HepG2 (cell line): ENCODE data around the gene CASP7. TPM values are rescaled to one million over a fixed set of nuclear protein-coding genes. Genes with fewer than 3 reads are reported as not detected.

Experiments used
- ATAC-seq: fragments of 200-7000 bp; cut with Tn5 transposase; 3 replicates; pipeline ENCODE4 v1.9.1; 2020; ENCODE audit warnings: mild to moderate bottlenecking, moderate library complexity
- BruUV-seq: library from RNA; stranded (reverse); fragments of 400-500 nt; replicated peaks from 2 replicates; lab custom pipeline; 2021; lab: Mats Ljungman, UMichigan
- CTCF ChIA-PET: fragments of 300-600 bp; formaldehyde crosslinking; extraction: SDS; loops from one replicate; lab custom pipeline; 2021; ENCODE audit warnings: low total read pairs, inconsistent platforms, low intra/inter-chr PET ratio; lab: Yijun Ruan, JAX
- POLR2A ChIA-PET: fragments of 350-600 bp; sonication (Branson Sonifier 250); formaldehyde crosslinking; loops from one replicate; lab custom pipeline; 2020; ENCODE audit warnings: antibody characterized with exemption, inconsistent platforms; lab: Yijun Ruan, JAX
- DNase-seq: peaks from one replicate; pipeline ENCODE4 v3.0.0-alpha.2; 2015; ENCODE audit warnings: low spot score
- FAIRE-seq: peaks from 3 replicates; lab custom pipeline; 2011; peaks lifted over from hg19 to GRCh38; lab: Jason Lieb, UNC
- H2AFZ ChIP-seq: one replicate; pipeline ENCODE4 v1.6.1; 2011; ENCODE audit warnings: low read length, inconsistent platforms
- H3K27ac ChIP-seq: fragments of 300-600 bp; 3 replicates; pipeline ENCODE4 v1.8.0; 2011; ENCODE audit warnings: mixed run types, mild to moderate bottlenecking, mixed read lengths, low read length, inconsistent platforms; ENCODE audit not compliant: insufficient read depth; ENCODE audit errors: extremely low read length
- H3K27me3 ChIP-seq, 2 experiments: fragments of 200-600 bp in 1 of 2; 2 replicates in 1 of 2; 3 replicates in 1 of 2; pipeline versions ENCODE4 v1.6.0 to v1.8.0; 2011; ENCODE audit warnings: low read length in 2 of 2, mild to moderate bottlenecking in 2 of 2, moderate library complexity in 2 of 2, inconsistent platforms in 1 of 2; ENCODE audit not compliant: insufficient read depth in 2 of 2, control insufficient read depth in 1 of 2
- H3K36me3 ChIP-seq, 2 experiments: fragments of 200-600 bp in 1 of 2; replicated peaks in 1 of 2; 2 replicates in 1 of 2; 3 replicates in 1 of 2; pipeline versions ENCODE4 v1.5.1 to v1.8.0; 2011; ENCODE audit warnings: low read length in 2 of 2, inconsistent platforms in 1 of 2; ENCODE audit not compliant: insufficient read depth in 2 of 2, control insufficient read depth in 1 of 2
- H3K4me1 ChIP-seq: 2 replicates; pipeline ENCODE4 v1.5.1; 2012; ENCODE audit warnings: low read length, inconsistent platforms; ENCODE audit not compliant: insufficient read depth
- H3K4me2 ChIP-seq: 2 replicates; pipeline ENCODE4 v1.6.0; 2011; ENCODE audit warnings: low read depth, low read length, inconsistent platforms
- H3K4me3 ChIP-seq, 3 experiments: fragments of 200-600 bp in 1 of 3; sonication (generic), shearing (Covaris generic) in 1 of 3; replicated peaks in 1 of 3; 2 replicates each; pipeline ENCODE4 v1.5.1; 2011 to 2016; ENCODE audit warnings: low read length in 3 of 3, inconsistent platforms in 2 of 3, low read depth in 2 of 3, mild to moderate bottlenecking in 2 of 3, control low read depth in 1 of 3, mixed read lengths in 1 of 3; ENCODE audit not compliant: insufficient read depth in 1 of 3
- H3K79me2 ChIP-seq: one replicate; pipeline ENCODE4 v1.6.1; 2011; ENCODE audit warnings: low read length, inconsistent platforms; ENCODE audit not compliant: insufficient read depth
- H3K9ac ChIP-seq: 2 replicates; pipeline ENCODE4 v1.6.0; 2011; ENCODE audit warnings: mild to moderate bottlenecking, low read depth, low read length, inconsistent platforms; ENCODE audit not compliant: insufficient read depth
- H3K9me3 ChIP-seq: 2 replicates; pipeline ENCODE4 v1.5.1; 2012; ENCODE audit warnings: mild to moderate bottlenecking, low read length
- H4K20me1 ChIP-seq: 2 replicates; pipeline ENCODE4 v1.6.0; 2011; ENCODE audit warnings: inconsistent platforms, mild to moderate bottlenecking, low read length, moderate library complexity; ENCODE audit not compliant: insufficient read depth
- HNRNPLL ChIP-seq: fragments of 200-400 bp; formaldehyde crosslinking; IDR thresholded peaks from 2 replicates; pipeline ENCODE4 v1.6.1; 2017; ENCODE audit warnings: mild to moderate bottlenecking, low read depth, low read length; ENCODE audit not compliant: poor library complexity, severe bottlenecking
- KAT8 ChIP-seq: IDR thresholded peaks from 2 replicates; pipeline ENCODE4 v1.6.1; 2016; ENCODE audit warnings: missing genetic modification reagents, missing compliant biosample characterization
- MAF1 ChIP-seq: sonication (generic); formaldehyde crosslinking; IDR thresholded peaks from 2 replicates; pipeline ENCODE4 v1.5.0; 2020; ENCODE audit warnings: missing genetic modification reagents, borderline replicate concordance
- PLRG1 ChIP-seq: fragments of 450-650 bp; conservative IDR thresholded peaks from 2 replicates; pipeline ENCODE4 v1.6.1; 2016
- ZNF121 ChIP-seq: sonication (generic); formaldehyde crosslinking; IDR thresholded peaks from 2 replicates; pipeline ENCODE4 v1.5.0; 2020; ENCODE audit warnings: mild to moderate bottlenecking, missing genetic modification reagents
- ZNF20 ChIP-seq: sonication (generic); formaldehyde crosslinking; IDR thresholded peaks from 2 replicates; pipeline ENCODE4 v1.4.0; 2020; ENCODE audit warnings: mild to moderate bottlenecking, moderate library complexity, missing genetic modification reagents
- WGBS: methylation state at CpG from one replicate; pipeline ENCODE4 v1.1.6; 2017; ENCODE audit warnings: low lambda C conversion rate; 5-methylcytosine and 5-hydroxymethylcytosine counted together
- in situ Hi-C: cut with HindIII; loops from 2 replicates; pipeline ENCODE4 v1.10.0; 2017; ENCODE audit warnings: low pct_unique_long_range_greater_than_20kb; ENCODE audit not compliant: extremely low pct_ligation_motif_present
- intact Hi-C: fragments of 100-400 bp; cut with micrococcal nuclease; formaldehyde crosslinking; loops from one replicate; pipeline ENCODE4 v1.10.0; 2022; ENCODE audit not compliant: unreplicated experiment
- polyA plus RNA-seq, 8 experiments: library from polyadenylated mRNA; depleted of rRNA in 3 of 8; stranded (reverse) in 7 of 8; unstranded in 1 of 8; fragments of >200 nt; fragmentation: Illumina TruSeq in 4 of 8; extraction: Trizol in 4 of 8; gene quantifications; 2 replicates each; pipeline versions ENCODE4 v1.2.1 to v1.2.3, GENCODE V29; 2011 to 2016; ENCODE audit warnings: low read depth in 4 of 8, missing spikeins in 1 of 8, mixed read lengths in 1 of 8; ENCODE audit not compliant: insufficient read depth in 1 of 8
- total RNA-seq, 5 experiments: library from RNA; depleted of rRNA; stranded (reverse); fragments of >200 nt; fragmentation: Illumina TruSeq; extraction: Trizol; gene quantifications; 2 replicates each; pipeline ENCODE4 v1.2.3, GENCODE V29; 2016; ENCODE audit warnings: low read depth in 1 of 5
- TF ChIP-seq, protein P1 (sequence below): sonication (generic); formaldehyde crosslinking; IDR thresholded peaks from 2 replicates; pipeline ENCODE4 v1.5.0; 2020; ENCODE audit warnings: mild to moderate bottlenecking, missing genetic modification reagents

Gene CASP7
- total and polyA plus RNA-seq, 2 of the 13 experiments (the other 11 are each of a cell fraction or from before 2014, with no cell fraction given), result 11.9 to 39.3 TPM

DNA sequence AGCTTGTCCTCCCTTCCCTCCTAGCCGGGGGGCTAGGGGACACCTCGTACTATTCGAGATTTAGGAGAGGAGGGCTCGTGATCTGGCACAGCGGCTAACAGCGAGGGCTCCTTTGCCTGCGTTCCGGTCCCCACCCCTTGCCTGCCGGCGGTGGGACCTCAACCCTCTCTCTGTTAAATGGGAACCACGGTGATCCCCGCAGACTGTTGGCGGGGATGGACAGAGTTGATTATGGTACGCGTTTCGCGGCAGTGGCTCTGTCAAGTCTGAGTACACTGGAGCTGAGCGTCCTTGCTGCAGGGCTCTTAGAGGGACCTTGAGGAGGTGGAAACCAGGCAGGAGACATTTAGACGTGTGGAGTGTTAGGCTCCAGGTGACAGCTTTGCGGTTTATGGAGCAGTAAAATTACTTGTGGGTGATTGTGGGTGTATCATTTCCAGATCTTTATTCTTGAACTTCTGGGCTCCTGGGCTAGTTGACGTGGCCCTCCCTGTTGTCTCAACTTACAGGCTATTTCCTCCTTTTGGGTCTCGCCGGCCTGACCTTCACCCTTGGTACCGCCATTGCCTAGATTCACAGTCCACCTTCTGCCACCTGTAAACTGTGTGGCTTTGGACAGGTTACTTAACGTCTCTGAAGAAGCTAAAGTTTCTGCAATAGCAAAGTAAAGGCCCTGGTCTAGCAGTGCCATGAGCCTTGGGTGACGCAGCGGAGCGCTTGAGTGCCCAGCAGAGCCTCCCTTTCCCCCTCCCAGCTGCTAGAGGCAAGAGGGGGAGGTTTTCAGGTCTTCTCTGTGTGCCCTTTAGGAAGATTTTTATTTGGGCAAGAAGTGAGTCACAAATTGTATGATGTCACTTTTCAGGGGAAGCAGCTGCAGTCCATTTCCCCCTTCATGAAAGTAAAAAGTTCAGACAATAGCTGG lies 739 bp downstream of the CASP7 start (continued):
- TF ChIP-seq, protein P1, sequence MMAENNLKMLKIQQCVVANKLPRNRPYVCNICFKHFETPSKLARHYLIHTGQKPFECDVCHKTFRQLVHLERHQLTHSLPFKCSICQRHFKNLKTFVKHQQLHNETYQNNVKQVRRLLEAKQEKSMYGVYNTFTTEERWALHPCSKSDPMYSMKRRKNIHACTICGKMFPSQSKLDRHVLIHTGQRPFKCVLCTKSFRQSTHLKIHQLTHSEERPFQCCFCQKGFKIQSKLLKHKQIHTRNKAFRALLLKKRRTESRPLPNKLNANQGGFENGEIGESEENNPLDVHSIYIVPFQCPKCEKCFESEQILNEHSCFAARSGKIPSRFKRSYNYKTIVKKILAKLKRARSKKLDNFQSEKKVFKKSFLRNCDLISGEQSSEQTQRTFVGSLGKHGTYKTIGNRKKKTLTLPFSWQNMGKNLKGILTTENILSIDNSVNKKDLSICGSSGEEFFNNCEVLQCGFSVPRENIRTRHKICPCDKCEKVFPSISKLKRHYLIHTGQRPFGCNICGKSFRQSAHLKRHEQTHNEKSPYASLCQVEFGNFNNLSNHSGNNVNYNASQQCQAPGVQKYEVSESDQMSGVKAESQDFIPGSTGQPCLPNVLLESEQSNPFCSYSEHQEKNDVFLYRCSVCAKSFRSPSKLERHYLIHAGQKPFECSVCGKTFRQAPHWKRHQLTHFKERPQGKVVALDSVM (CRISPR knock-in tag), result no peak

DNA sequence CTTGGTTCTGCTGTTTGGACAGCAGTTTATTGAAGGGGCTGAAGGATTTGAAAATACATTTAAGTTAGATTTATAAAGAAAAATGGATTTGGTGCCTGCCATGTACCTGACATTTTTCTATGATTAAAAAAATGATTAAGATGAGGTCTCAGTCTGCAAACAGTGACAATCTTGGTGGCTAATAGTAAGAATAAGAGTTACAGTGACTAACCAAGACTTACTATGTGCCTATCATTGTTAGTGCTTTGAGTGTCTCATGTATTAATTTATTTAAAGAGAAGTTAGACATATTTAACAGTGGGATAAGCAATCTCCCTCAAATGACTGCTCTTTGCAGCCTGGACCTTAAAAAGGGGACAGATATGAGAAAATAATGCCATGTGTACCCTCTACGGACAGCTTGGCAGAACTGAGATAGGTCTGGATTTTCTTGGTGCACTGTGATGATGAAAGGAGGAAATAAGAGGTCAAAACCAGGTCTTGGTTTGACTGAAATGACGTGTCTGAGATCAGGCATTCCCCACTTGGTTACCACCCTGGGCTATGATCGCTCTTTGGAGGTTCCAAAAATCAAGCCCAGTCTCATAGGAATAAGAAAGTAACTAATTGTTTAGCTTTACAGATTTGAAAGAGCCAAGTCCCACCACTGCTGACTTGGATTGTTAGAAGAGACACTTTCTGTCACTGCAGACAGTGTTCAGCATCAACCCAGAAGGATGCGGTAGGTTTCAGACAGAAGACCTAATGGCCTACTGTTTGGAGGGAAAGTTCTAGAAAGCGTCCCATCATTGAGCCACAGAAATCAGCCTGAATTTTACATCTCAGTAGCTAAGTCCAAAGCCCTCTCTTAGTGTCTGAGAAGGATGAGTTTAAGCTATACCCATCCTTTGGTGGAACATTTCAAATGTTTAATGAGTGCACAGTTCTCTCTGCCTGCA lies 2.1 kb downstream of the CASP7 start:
- Histone ChIP-seq H4K20me1 (0 out of 2 replicates have a peak, but pooled peaks cover 3% of the 10 kb centered on the region), H3K4me3 (no peak overlapping the region), H3K4me1 (peaks cover 26% of the 10 kb centered on the region), H3K79me2 (peaks cover 54% of the 10 kb centered on the region), H2AFZ (no peak overlapping the region), H3K36me3 (no peaks in the 10 kb centered on the region; a peak in 1 of 5 replicates)
- TF ChIP-seq ZNF20 (CRISPR knock-in tag) (no peak), PLRG1 (no peak), KAT8 (no peak), HNRNPLL (no peak), ZNF121 (CRISPR knock-in tag) (no peak), MAF1 (CRISPR knock-in tag) (no peak)
- TF ChIP-seq, all 625 proteins: peak for 0
- DNase-seq (no peak), ATAC-seq (no peak), FAIRE-seq (peak; percentile 4)
- 97% methylated on average over 5 of the region's 5 CpGs for WGBS
- Histone ChIP-seq H3K4me2 (peak overlapping the region; percentile 90), H3K9ac (0 out of 2 replicates have a peak overlapping the region, but pooled peaks have one; percentile 83), H3K9me3 (peaks cover 5% of the 10 kb centered on the region), H3K27me3 (no peaks in the 10 kb centered on the region; a peak in 1 of 5 replicates), H3K27ac (no peak overlapping the region)
- intact Hi-C loops (no loop called here), in situ Hi-C loops (no loop called here)
- no TSS peak for BruUV-seq
- CTCF ChIA-PET, result no interaction called here
- POLR2A ChIA-PET, result no interaction called here
